ENCODE results near the gene AUP1. TPM values are rescaled to one million over a fixed set of nuclear protein-coding genes. Genes with fewer than 3 reads are reported as not detected.

The AUP1 gene
- total and polyA plus RNA-seq, 2 of the 8 experiments (the other 6 are each of a cell fraction or from before 2014, with no cell fraction given), result 83.4 to 121 TPM

- Histone ChIP-seq H3K27ac (ENCODE audit: low read depth, low read length) (no peak overlapping the region), H3K14ac (ENCODE audit: insufficient read length) (no peak overlapping the region), H2AFZ (ENCODE audit: low read length) (no peak overlapping the region), H3K23ac (ENCODE audit: insufficient read length) (no peak overlapping the region), H3K23me2 (ENCODE audit: low read depth, low read length) (peaks cover 27% of the 10 kb centered on the region), H3K4me1 (replicated peaks in 1 of 4; ENCODE audit: control insufficient read depth in 3 of 4, insufficient read depth in 4 of 4, low read length in 3 of 4) (peaks cover 5 to 18% (median 10%) of the 10 kb centered on the region in 4 experiments), H3K4ac (replicated peaks; ENCODE audit: insufficient read length, low read depth, low read length) (no peak overlapping the region), H2BK120ac (replicated peaks; ENCODE audit: low read depth, low read length) (no peak overlapping the region), H4K20me1 (replicated peaks in 1 of 2; ENCODE audit: control insufficient read depth in 1 of 2, insufficient read depth in 2 of 2, low read length in 2 of 2) (peaks cover 2 to 4% of the 10 kb centered on the region in 2 experiments), H3K79me2 (ENCODE audit: control insufficient read depth in 1 of 2, insufficient read depth in 2 of 2, low read length in 2 of 2) (no peaks in the 10 kb centered on the region), H2BK20ac (ENCODE audit: low read length) (no peak overlapping the region), H3K36me3 (ENCODE audit: control insufficient read depth in 2 of 4, insufficient read depth in 4 of 4, low read length in 3 of 4) (0 out of 8 replicates have a peak, but pooled peaks cover 0 to 3% (median 0%) of the 10 kb centered on the region in 4 experiments), H3K4me2 (ENCODE audit: insufficient read depth in 1 of 2, low read depth in 2 of 2, low read length in 2 of 2) (no peak overlapping the region; a peak in 1 of 4 replicates), H2AK5ac (ENCODE audit: low read depth, low read length) (no peak overlapping the region), H2BK12ac (ENCODE audit: low read depth, low read length) (no peak overlapping the region), H2BK15ac (ENCODE audit: low read length) (no peak overlapping the region), H2BK5ac (ENCODE audit: low read depth, low read length) (no peak overlapping the region), H4K5ac (ENCODE audit: insufficient read length, low read depth, low read length) (no peak overlapping the region), H3K56ac (replicated peaks; ENCODE audit: insufficient read length, low read depth, low read length) (no peak overlapping the region), H3K18ac (ENCODE audit: extremely low read depth, low read length) (no peak overlapping the region), H3K9me3 (ENCODE audit: insufficient read depth in 2 of 2, low read depth in 1 of 2, low read length in 1 of 2) (no peaks in the 10 kb centered on the region), H3K79me1 (ENCODE audit: low read depth, low read length) (no peaks in the 10 kb centered on the region; the same call in 1 of the 2 replicates), H4K8ac (ENCODE audit: extremely low read depth, insufficient read depth, low read length) (no peak overlapping the region), H3K9ac (replicated peaks in 1 of 4; ENCODE audit: extremely low read depth in 1 of 4, low read depth in 3 of 4, low read length in 3 of 4) (no peak overlapping the region), H4K91ac (replicated peaks; ENCODE audit: insufficient read length, low read length) (no peak overlapping the region), H3K4me3 (ENCODE audit: extremely low read depth in 1 of 4, insufficient read depth in 2 of 4, low read depth in 3 of 4, low read length in 4 of 4) (no peak overlapping the region), H3K27me3 (replicated peaks in 1 of 4; ENCODE audit: control insufficient read depth in 3 of 4, extremely low read depth in 1 of 4, insufficient read depth in 3 of 4, low read length in 3 of 4) (peaks cover 4 to 67% (median 44%) of the 10 kb centered on the region in 4 experiments)
- FAIRE-seq, result no peak
- POLR2A ChIA-PET (ENCODE audit: partially characterized antibody), result interaction anchor here (1.3 to 1.5 kb wide), 2 partner anchors 22 to 109 kb away, joined by 3 to 6 read pairs; partner anchors contain the start of genes AUP1 and HTRA2
- CTCF ChIA-PET (ENCODE audit: partially characterized antibody), result interaction anchor here (0.7 to 2.8 kb wide), 4 partner anchors 21 to 285 kb away, joined by 3 to 12 read pairs (median 4); no protein-coding TSS in a partner anchor
- no peak for DNase-seq (ENCODE audit: low read depth in 1 of 2, low spot score in 2 of 2)
- TF ChIP-seq HDAC6 (IDR thresholded peaks at IDR 0.05; ENCODE audit: low read depth, low read length) (no peak), SIRT6 (IDR thresholded peaks at IDR 0.05; ENCODE audit: low read length) (no peak), TAF7 (optimal IDR thresholded peaks at IDR 0.05; ENCODE audit: borderline replicate concordance, low read depth, low read length) (no peak), TEAD4 (IDR thresholded peaks at IDR 0.05; ENCODE audit: low read depth, low read length) (no peak), MAFK (IDR thresholded peaks at IDR 0.05; ENCODE audit: low read depth, low read length) (no peak), SIN3A (conservative IDR thresholded peaks at IDR 0.05 in 1 of 2, IDR thresholded peaks at IDR 0.05 in 1 of 2; ENCODE audit: low read depth in 1 of 2, low read length in 2 of 2) (no peak), BRCA1 (IDR thresholded peaks at IDR 0.05; ENCODE audit: low read depth, low read length) (no peak), ASH2L (IDR thresholded peaks at IDR 0.05; ENCODE audit: low read length) (no peak), GTF2F1 (IDR thresholded peaks at IDR 0.05; ENCODE audit: borderline replicate concordance, low read depth, low read length) (no peak), KDM1A (IDR thresholded peaks at IDR 0.05; ENCODE audit: borderline replicate concordance, low read length) (no peak), RAD21 (IDR thresholded peaks at IDR 0.05 in 1 of 2, conservative IDR thresholded peaks at IDR 0.05 in 1 of 2; ENCODE audit: low read depth in 2 of 2, low read length in 2 of 2) (no peak), PHF8 (conservative IDR thresholded peaks at IDR 0.05; ENCODE audit: low read depth, low read length) (no peak), EP300 (IDR thresholded peaks at IDR 0.05; ENCODE audit: borderline replicate concordance in 1 of 2, low read depth in 2 of 2, low read length in 2 of 2) (no peak), EGR1 (IDR thresholded peaks at IDR 0.05; ENCODE audit: borderline replicate concordance, low read depth, low read length) (no peak)
Measured at GRCh38 chr2:74551530-74551929, 22.0 kb upstream of the AUP1 start.
